Upper lobe of left lung (tissue), 4 donors: ENCODE measurements around the gene DOCK11.

Source experiments
- POLR2A ChIP-seq, 4 donors: fragments of 450-650 bp; IDR thresholded peaks; one replicate each; pipeline ENCODE4 v1.5.1; 2016 to 2017; ENCODE audit warnings: antibody characterized with exemption in 4 of 4, mild to moderate bottlenecking in 2 of 4
- TF ChIP-seq, protein P1 (sequence below), 6 experiments: fragments of 450-650 bp in 4 of 6; fragments of 200-600 bp in 2 of 6; sonication (generic) in 2 of 6; IDR thresholded peaks; one replicate each; pipeline ENCODE4 v1.5.1; 2016 to 2019; ENCODE audit warnings: antibody characterized with exemption in 6 of 6

DNA sequence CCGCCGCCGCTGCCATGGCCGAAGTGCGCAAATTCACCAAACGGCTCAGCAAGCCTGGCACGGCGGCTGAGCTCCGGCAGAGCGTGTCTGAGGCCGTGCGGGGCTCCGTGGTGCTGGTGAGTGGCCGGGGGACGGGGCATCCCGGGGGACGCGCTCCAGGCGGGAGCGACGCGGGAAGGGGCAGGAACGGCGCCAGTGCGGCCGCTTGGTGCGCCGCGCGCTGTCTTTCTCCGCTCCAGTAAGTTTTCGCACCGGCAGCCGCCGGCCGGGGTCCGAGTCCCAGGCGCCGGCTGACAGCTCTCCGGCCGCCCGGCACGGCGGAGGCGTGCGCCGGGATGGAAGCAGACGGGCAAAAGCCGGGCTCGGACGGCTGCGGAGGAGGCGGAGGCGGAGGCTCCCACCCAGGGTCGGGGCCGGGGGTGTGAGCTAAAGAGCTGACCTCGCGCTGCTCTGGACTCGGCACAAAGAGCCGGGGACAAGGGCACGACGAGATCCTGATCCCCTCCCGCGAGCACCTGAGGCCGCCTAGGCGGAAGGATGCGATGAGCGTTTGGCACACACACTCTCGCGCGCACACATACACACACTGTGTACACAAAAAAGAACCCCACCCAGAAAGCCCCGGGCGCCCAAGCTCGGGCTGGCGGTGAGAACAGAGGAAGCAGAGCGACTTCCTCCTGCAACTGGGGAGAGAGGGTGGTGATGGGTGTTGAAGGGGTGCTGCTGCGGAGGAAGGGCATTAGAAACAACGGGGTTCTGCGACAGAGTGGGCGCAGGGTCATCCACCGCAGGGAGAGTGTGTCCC lies 545 bp downstream of the DOCK11 start:
- TF ChIP-seq, protein P1, sequence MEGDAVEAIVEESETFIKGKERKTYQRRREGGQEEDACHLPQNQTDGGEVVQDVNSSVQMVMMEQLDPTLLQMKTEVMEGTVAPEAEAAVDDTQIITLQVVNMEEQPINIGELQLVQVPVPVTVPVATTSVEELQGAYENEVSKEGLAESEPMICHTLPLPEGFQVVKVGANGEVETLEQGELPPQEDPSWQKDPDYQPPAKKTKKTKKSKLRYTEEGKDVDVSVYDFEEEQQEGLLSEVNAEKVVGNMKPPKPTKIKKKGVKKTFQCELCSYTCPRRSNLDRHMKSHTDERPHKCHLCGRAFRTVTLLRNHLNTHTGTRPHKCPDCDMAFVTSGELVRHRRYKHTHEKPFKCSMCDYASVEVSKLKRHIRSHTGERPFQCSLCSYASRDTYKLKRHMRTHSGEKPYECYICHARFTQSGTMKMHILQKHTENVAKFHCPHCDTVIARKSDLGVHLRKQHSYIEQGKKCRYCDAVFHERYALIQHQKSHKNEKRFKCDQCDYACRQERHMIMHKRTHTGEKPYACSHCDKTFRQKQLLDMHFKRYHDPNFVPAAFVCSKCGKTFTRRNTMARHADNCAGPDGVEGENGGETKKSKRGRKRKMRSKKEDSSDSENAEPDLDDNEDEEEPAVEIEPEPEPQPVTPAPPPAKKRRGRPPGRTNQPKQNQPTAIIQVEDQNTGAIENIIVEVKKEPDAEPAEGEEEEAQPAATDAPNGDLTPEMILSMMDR (IDR thresholded peaks at IDR 0.05), result no peak
- TF ChIP-seq POLR2A (IDR thresholded peaks at IDR 0.05), result peak in 2 of 4 donors; percentile 25 to 67
